Peyer's patch (tissue), 4 donors: ENCODE data around the gene TMEM53. TPM values are rescaled to one million over a fixed set of nuclear protein-coding genes. Genes with fewer than 3 reads are reported as not detected.

ENCODE experiments used
- DNase-seq, 3 donors: peaks; one replicate each; pipeline ENCODE4 v3.0.0-alpha.2; 2017 to 2019
- H3K27ac ChIP-seq, 4 donors: fragments of 200-600 bp; sonication (generic); one replicate each; pipeline ENCODE4 v1.5.1; 2016 to 2019
- H3K27me3 ChIP-seq, 2 donors: fragments of 200-600 bp; sonication (generic); one replicate each; pipeline ENCODE4 v1.5.1; 2019
- H3K36me3 ChIP-seq, 3 donors: fragments of 200-600 bp; sonication (generic); one replicate each; pipeline ENCODE4 v1.5.1; 2016 to 2019
- H3K4me1 ChIP-seq, 4 donors: fragments of 200-600 bp; sonication (generic); one replicate each; pipeline ENCODE4 v1.5.1; 2016 to 2019
- H3K4me3 ChIP-seq, 4 donors: fragments of 200-600 bp; sonication (generic); 1 replicate in 3 of 4; 2 replicates in 1 of 4; pipeline ENCODE4 v1.5.1; 2016 to 2019; ENCODE audit warnings: mild to moderate bottlenecking in 1 of 4
- H3K9me3 ChIP-seq, 4 donors: fragments of 200-600 bp; sonication (generic); one replicate each; pipeline ENCODE4 v1.5.1; 2016 to 2019; ENCODE audit warnings: mild to moderate bottlenecking in 1 of 4
- POLR2A ChIP-seq, 2 donors: fragments of 450-650 bp; IDR thresholded peaks; one replicate each; pipeline ENCODE4 v1.5.1; 2017; ENCODE audit warnings: antibody characterized with exemption in 2 of 2, mild to moderate bottlenecking in 2 of 2, moderate library complexity in 2 of 2
- total RNA-seq, 4 donors: library from RNA; depleted of rRNA; stranded (reverse); fragments of >200 nt; gene quantifications; one replicate each; pipeline ENCODE4 v1.1.0, GENCODE V29; 2016
- TF ChIP-seq, protein P1 (sequence below), 6 experiments: fragments of 450-650 bp in 4 of 6; fragments of 200-600 bp in 2 of 6; sonication (generic) in 1 of 6; IDR thresholded peaks; one replicate each; pipeline ENCODE4 v1.5.1; 2017 to 2019; ENCODE audit warnings: antibody characterized with exemption in 6 of 6, mild to moderate bottlenecking in 3 of 6, moderate library complexity in 1 of 6

Gene TMEM53
- total RNA-seq, 4 donors from 2014 or later, result 23.1 to 30.8 (median 26.5) TPM; not detected in 1

DNA sequence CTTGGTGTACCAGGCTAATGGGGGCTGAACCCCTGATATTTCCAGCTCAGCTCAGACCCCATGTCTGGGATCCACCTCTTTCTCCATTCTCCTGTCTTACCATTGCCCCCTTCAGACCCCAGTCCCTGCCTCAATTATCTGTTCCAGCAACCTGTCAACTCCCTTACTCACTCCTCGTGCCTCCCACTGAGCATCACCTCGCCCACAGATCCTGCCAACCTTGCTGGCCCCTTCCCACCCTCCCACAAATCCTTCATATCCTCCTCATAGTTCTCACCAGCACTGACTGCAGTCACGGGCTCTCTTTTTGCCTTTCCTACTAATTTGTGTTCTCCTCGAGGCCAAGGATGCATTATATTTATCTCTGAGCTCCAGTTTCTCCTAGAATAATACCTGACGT lies 62.9 kb downstream of the TMEM53 start:
- H3K9me3 ChIP-seq, result no peaks in the 10 kb centered on the region
- no peak for TF ChIP-seq POLR2A (IDR thresholded peaks at IDR 0.05)
- TF ChIP-seq, protein P1, sequence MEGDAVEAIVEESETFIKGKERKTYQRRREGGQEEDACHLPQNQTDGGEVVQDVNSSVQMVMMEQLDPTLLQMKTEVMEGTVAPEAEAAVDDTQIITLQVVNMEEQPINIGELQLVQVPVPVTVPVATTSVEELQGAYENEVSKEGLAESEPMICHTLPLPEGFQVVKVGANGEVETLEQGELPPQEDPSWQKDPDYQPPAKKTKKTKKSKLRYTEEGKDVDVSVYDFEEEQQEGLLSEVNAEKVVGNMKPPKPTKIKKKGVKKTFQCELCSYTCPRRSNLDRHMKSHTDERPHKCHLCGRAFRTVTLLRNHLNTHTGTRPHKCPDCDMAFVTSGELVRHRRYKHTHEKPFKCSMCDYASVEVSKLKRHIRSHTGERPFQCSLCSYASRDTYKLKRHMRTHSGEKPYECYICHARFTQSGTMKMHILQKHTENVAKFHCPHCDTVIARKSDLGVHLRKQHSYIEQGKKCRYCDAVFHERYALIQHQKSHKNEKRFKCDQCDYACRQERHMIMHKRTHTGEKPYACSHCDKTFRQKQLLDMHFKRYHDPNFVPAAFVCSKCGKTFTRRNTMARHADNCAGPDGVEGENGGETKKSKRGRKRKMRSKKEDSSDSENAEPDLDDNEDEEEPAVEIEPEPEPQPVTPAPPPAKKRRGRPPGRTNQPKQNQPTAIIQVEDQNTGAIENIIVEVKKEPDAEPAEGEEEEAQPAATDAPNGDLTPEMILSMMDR (IDR thresholded peaks at IDR 0.05), result no peak
- H3K27me3 ChIP-seq, result no peaks in the 10 kb centered on the region
- H3K4me3 ChIP-seq, result no peak overlapping the region
- no peak overlapping the region for H3K27ac ChIP-seq
- no peaks in the 10 kb centered on the region for H3K4me1 ChIP-seq
- no peak for DNase-seq
- no peaks in the 10 kb centered on the region for H3K36me3 ChIP-seq

DNA sequence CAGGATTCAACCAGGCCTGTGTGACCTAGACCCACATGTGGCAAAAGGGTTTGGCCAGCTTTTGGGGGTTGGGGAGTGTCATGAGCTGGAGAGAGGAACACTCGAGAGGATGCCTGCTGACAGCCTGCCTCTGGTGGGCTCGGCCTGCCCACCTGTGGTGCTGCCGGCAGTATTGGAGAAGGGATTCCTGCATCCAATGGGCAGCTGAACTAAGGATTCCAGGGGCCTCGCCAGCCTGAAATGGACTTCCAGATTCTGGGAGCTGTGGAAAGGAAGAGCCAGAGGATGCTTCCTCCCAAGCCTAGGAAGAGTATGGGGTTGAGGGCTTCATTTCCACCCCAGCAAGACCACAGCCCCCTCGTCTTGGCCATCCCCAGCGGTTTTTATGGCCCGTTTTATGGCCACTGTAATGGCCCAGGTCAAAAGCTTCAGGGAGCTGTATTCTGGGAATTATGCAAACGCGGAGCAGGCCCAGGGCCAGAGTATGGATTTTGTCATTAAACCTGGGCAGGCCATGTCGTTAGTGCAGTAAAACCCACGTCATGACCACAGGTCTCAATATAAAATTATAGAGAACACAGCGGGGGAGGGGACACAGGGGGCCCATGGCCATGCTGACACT lies 63.6 kb downstream of the TMEM53 start:
- TF ChIP-seq, protein P1 (IDR thresholded peaks at IDR 0.05), result no peak
- TF ChIP-seq POLR2A (IDR thresholded peaks at IDR 0.05), result no peak
- Histone ChIP-seq H3K9me3 (no peaks in the 10 kb centered on the region), H3K27ac (no peak overlapping the region), H3K4me3 (no peak overlapping the region), H3K27me3 (no peaks in the 10 kb centered on the region), H3K36me3 (no peaks in the 10 kb centered on the region), H3K4me1 (no peaks in the 10 kb centered on the region)
- DNase-seq, result no peak

DNA sequence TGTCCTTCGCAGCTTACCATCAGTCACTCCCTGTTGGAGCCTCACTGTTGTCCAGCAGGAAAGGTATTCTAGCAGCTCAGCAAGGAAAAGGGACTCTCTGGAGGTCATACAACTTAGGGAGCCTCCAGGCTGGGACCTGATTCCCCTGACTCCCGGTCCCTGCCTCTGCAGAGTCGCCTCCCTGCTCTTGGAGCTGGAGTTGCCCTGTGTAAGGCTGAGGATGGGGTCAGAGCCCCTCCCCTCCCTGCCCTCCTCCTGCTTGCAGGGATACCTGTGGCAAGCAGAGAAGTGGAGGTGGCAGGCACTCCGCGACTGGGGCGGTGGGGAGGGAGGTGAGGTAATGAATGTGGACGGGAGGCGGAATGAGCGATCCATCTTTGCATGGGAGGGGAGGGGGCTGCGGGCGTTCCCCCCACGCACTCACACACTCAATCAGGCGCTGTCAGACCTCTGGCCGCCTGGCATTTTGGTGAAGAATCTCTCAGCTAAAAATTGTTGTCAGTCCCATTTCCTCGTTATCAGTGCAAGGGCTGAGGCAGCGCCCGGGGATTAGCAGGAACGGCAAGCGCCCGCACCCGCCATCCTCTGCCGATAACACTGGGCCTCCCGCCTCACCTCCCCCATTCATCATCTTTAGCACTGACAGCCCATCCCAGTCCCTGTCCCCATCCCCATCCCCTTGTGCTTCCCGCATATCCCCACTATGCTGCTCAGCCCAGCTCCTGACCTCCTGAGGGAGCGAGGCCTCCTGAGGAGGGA lies 64.3 kb downstream of the TMEM53 start:
- Histone ChIP-seq H3K27ac (no peak overlapping the region), H3K4me1 (no peaks in the 10 kb centered on the region), H3K9me3 (no peaks in the 10 kb centered on the region), H3K4me3 (no peak overlapping the region), H3K27me3 (no peaks in the 10 kb centered on the region), H3K36me3 (no peaks in the 10 kb centered on the region)
- no peak for DNase-seq
- TF ChIP-seq POLR2A (IDR thresholded peaks at IDR 0.05), result no peak
- TF ChIP-seq, protein P1 (IDR thresholded peaks at IDR 0.05), result no peak

DNA sequence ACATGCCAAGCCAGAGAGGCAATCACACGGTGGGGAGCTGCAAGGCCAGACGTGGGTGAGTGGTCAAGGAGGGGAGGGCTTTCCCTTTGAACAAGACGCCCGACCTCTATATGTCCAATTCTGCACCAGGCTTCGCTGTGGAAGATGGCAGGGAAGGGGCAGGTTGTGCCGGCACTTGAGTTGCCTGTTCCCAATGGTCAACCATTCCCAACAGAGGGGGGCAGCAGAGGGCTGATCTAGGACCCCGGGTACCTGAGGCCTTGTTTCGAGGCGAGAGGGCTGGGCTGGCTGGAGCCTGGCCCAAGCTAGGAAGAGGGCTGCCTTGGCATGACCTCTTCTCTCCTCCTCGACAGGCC lies 64.9 kb downstream of the TMEM53 start:
- no peaks in the 10 kb centered on the region for H3K9me3 ChIP-seq
- no peak overlapping the region for H3K27ac ChIP-seq
- H3K4me3 ChIP-seq, result no peak overlapping the region
- H3K36me3 ChIP-seq, result no peaks in the 10 kb centered on the region
- peak; percentile 36 to 75 (median 68) for DNase-seq
- no peak for TF ChIP-seq POLR2A (IDR thresholded peaks at IDR 0.05)
- TF ChIP-seq, protein P1 (IDR thresholded peaks at IDR 0.05), result peak in 4 of 6 experiments; percentile 30 to 60 (median 53)
- H3K4me1 ChIP-seq, result no peaks in the 10 kb centered on the region
- no peaks in the 10 kb centered on the region for H3K27me3 ChIP-seq

DNA sequence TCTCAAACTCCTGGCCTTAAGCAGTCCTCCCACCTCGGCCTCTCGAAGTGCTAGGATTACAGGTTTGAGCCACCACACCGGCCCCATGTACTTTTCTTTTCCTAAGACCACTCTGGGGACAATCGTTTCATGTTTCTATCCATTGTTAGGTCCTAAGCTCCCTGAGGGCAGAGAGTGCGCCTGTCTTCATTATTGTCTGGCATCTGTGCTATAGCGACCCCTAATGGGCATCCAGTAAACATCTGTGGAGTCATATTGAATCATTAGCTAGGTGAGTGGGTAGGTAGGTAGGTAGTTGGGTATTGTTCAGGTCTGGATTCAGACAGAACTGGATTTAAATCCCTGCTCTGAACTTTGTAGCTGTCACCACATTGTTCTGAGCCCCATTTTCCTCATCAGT lies 66.1 kb downstream of the TMEM53 start:
- Histone ChIP-seq H3K27me3 (no peaks in the 10 kb centered on the region), H3K4me1 (no peaks in the 10 kb centered on the region), H3K27ac (no peak overlapping the region), H3K36me3 (no peaks in the 10 kb centered on the region), H3K9me3 (no peaks in the 10 kb centered on the region), H3K4me3 (no peak overlapping the region)
- DNase-seq, result no peak
- TF ChIP-seq, protein P1 (IDR thresholded peaks at IDR 0.05), result peak in 1 of 6 experiments; percentile 12
- TF ChIP-seq POLR2A (IDR thresholded peaks at IDR 0.05), result no peak
